Tibial nerve (tissue), 4 donors: Measurements from ENCODE around the gene CMIP.

Source experiments
- CTCF ChIP-seq, 5 experiments: fragments of 200-600 bp in 3 of 5; fragments of 450-650 bp in 2 of 5; sonication (generic) in 3 of 5; IDR thresholded peaks; one replicate each; pipeline ENCODE4 v1.5.1; 2016 to 2019; ENCODE audit warnings: antibody characterized with exemption in 5 of 5, mild to moderate bottlenecking in 3 of 5, moderate library complexity in 2 of 5
- EP300 ChIP-seq, 2 donors: sonication (generic); formaldehyde crosslinking; IDR thresholded peaks; one replicate each; pipeline ENCODE4 v1.6.1; 2017; ENCODE audit warnings: antibody characterized with exemption in 2 of 2, mild to moderate bottlenecking in 1 of 2
- POLR2A ChIP-seq, 2 donors: fragments of 450-650 bp; IDR thresholded peaks; one replicate each; pipeline ENCODE4 v1.6.1; 2017; ENCODE audit warnings: antibody characterized with exemption in 2 of 2, mild to moderate bottlenecking in 2 of 2, moderate library complexity in 2 of 2

GRCh38 chr16:81526199-81526598, 81.6 kb downstream of the CMIP start:
- TF ChIP-seq CTCF (IDR thresholded peaks at IDR 0.05) = no peak
- TF ChIP-seq EP300 (IDR thresholded peaks at IDR 0.05) = no peak
- no peak for TF ChIP-seq POLR2A (IDR thresholded peaks at IDR 0.05)
